H9 (cell line): ENCODE data around the gene CLDN8. TPM values are rescaled to one million over a fixed set of nuclear protein-coding genes. Genes with fewer than 3 reads are reported as not detected.

ENCODE experiments used
- DNase-seq: peaks from one replicate; pipeline ENCODE4 v3.0.0-alpha.2; 2017
- H2AFZ ChIP-seq: one replicate; pipeline ENCODE4 v1.6.1; 2013; ENCODE audit warnings: mild to moderate bottlenecking, low read length, control low read depth, moderate library complexity
- H2AK5ac ChIP-seq: 2 replicates; pipeline ENCODE4 v1.6.1; 2013; ENCODE audit warnings: low read length, control low read depth, mixed read lengths; ENCODE audit not compliant: insufficient read length
- H2BK120ac ChIP-seq: one replicate; pipeline ENCODE4 v1.6.1; 2013; ENCODE audit warnings: low read depth, mild to moderate bottlenecking, low read length, control low read depth, inconsistent platforms; ENCODE audit not compliant: poor library complexity, severe bottlenecking
- H2BK12ac ChIP-seq: 2 replicates; pipeline ENCODE4 v1.6.1; 2013; ENCODE audit warnings: low read length, control low read depth, mixed read lengths, low read depth; ENCODE audit not compliant: insufficient read length
- H2BK15ac ChIP-seq: 2 replicates; pipeline ENCODE4 v1.6.1; 2013; ENCODE audit warnings: low read depth, low read length, control low read depth
- H2BK20ac ChIP-seq: one replicate; pipeline ENCODE4 v1.6.1; 2013; ENCODE audit warnings: low read depth, mild to moderate bottlenecking, low read length, control low read depth, inconsistent platforms; ENCODE audit not compliant: poor library complexity, severe bottlenecking
- H2BK5ac ChIP-seq: 2 replicates; pipeline ENCODE4 v1.6.1; 2013; ENCODE audit warnings: low read length, control low read depth, mixed read lengths; ENCODE audit not compliant: insufficient read length
- H3K14ac ChIP-seq: 2 replicates; pipeline ENCODE4 v1.6.1; 2013; ENCODE audit warnings: low read length, control low read depth; ENCODE audit not compliant: insufficient read depth
- H3K18ac ChIP-seq: 2 replicates; pipeline ENCODE4 v1.6.1; 2013; ENCODE audit warnings: low read depth, mild to moderate bottlenecking, mixed read lengths, low read length, control low read depth; ENCODE audit not compliant: insufficient read length
- H3K23ac ChIP-seq: 2 replicates; pipeline ENCODE4 v1.6.1; 2013; ENCODE audit warnings: low read length, control low read depth, mixed read lengths, low read depth; ENCODE audit not compliant: insufficient read length
- H3K23me2 ChIP-seq: 2 replicates; pipeline ENCODE4 v1.6.1; 2013; ENCODE audit warnings: low read depth, mild to moderate bottlenecking, mixed read lengths, low read length, control low read depth; ENCODE audit not compliant: insufficient read length, poor library complexity, severe bottlenecking
- H3K27ac ChIP-seq: 2 replicates; pipeline ENCODE4 v1.5.1; 2013; ENCODE audit warnings: low read length, control low read depth, mixed read lengths, low read depth; ENCODE audit not compliant: insufficient read length
- H3K27me3 ChIP-seq: 2 replicates; pipeline ENCODE4 v1.6.1; 2013; ENCODE audit warnings: low read length, control low read depth, inconsistent platforms; ENCODE audit not compliant: insufficient read depth
- H3K4ac ChIP-seq: 2 replicates; pipeline ENCODE4 v1.6.1; 2013; ENCODE audit warnings: low read depth, mild to moderate bottlenecking, control low read depth, inconsistent platforms, low read length, moderate library complexity
- H3K4me1 ChIP-seq: 2 replicates; pipeline ENCODE4 v1.6.1; 2013; ENCODE audit warnings: low read length, control low read depth, inconsistent platforms; ENCODE audit not compliant: insufficient read depth
- H3K4me2 ChIP-seq: 2 replicates; pipeline ENCODE4 v1.6.1; 2013; ENCODE audit warnings: low read length, control low read depth, mixed read lengths; ENCODE audit not compliant: insufficient read length, insufficient read depth
- H3K56ac ChIP-seq: 2 replicates; pipeline ENCODE4 v1.6.1; 2013; ENCODE audit warnings: low read depth, mild to moderate bottlenecking, mixed read lengths, low read length, control low read depth; ENCODE audit not compliant: insufficient read length
- H3K79me1 ChIP-seq: 2 replicates; pipeline ENCODE4 v1.6.1; 2013; ENCODE audit warnings: low read depth, mild to moderate bottlenecking, moderate library complexity, low read length, control low read depth, inconsistent platforms; ENCODE audit not compliant: insufficient read depth, poor library complexity, severe bottlenecking
- H3K79me2 ChIP-seq: 2 replicates; pipeline ENCODE4 v1.6.1; 2013; ENCODE audit warnings: low read length, control low read depth, inconsistent platforms; ENCODE audit not compliant: insufficient read depth
- H3K9ac ChIP-seq: 2 replicates; pipeline ENCODE4 v1.6.1; 2013; ENCODE audit warnings: low read length, control low read depth, mixed read lengths; ENCODE audit not compliant: insufficient read length; ENCODE audit errors: extremely low read depth
- H3K9me3 ChIP-seq: one replicate; pipeline ENCODE4 v1.6.1; 2013; ENCODE audit warnings: low read depth, low read length, inconsistent platforms; ENCODE audit not compliant: control insufficient read depth
- H3T11ph ChIP-seq: one replicate; pipeline ENCODE4 v1.6.1; 2013; ENCODE audit warnings: mild to moderate bottlenecking, low read length, control low read depth, inconsistent platforms
- H4K20me1 ChIP-seq: one replicate; pipeline ENCODE4 v1.6.1; 2013; ENCODE audit not compliant: control insufficient read depth, insufficient read length, insufficient read depth
- H4K5ac ChIP-seq: 2 replicates; pipeline ENCODE4 v1.6.1; 2013; ENCODE audit warnings: low read depth, mild to moderate bottlenecking, mixed read lengths, low read length, control low read depth; ENCODE audit not compliant: insufficient read length
- H4K8ac ChIP-seq: replicated peaks from 2 replicates; pipeline ENCODE4 v1.6.1; 2013; ENCODE audit warnings: low read length, control low read depth, mixed read lengths, low read depth; ENCODE audit not compliant: insufficient read length
- H4K91ac ChIP-seq: 2 replicates; pipeline ENCODE4 v1.6.1; 2013; ENCODE audit warnings: low read depth, mild to moderate bottlenecking, moderate library complexity, mixed read lengths, low read length, control low read depth; ENCODE audit not compliant: insufficient read length
- H3K27ac Mint-ChIP-seq, 3 experiments: 2 replicates in 2 of 3; 3 replicates in 1 of 3; pipeline ENCODE4 v1.8.0; 2020 to 2021; ENCODE audit warnings: mixed read lengths in 3 of 3, mild to moderate bottlenecking in 1 of 3, moderate library complexity in 1 of 3
- H3K27me3 Mint-ChIP-seq: 2 replicates; pipeline ENCODE4 v1.8.0; 2021; ENCODE audit warnings: low read depth, mild to moderate bottlenecking, moderate library complexity, mixed read lengths
- H3K36me3 Mint-ChIP-seq, 3 experiments: 2 replicates in 2 of 3; 3 replicates in 1 of 3; pipeline ENCODE4 v1.8.0; 2020 to 2021; ENCODE audit warnings: low read depth in 3 of 3, mixed read lengths in 3 of 3; ENCODE audit not compliant: insufficient read depth in 1 of 3
- H3K4me1 Mint-ChIP-seq, 2 experiments: 2 replicates each; pipeline ENCODE4 v1.8.0; 2020; ENCODE audit warnings: mixed read lengths in 2 of 2
- H3K4me3 Mint-ChIP-seq, 2 experiments: 2 replicates in 1 of 2; 3 replicates in 1 of 2; pipeline ENCODE4 v1.8.0; 2020 to 2021; ENCODE audit warnings: mild to moderate bottlenecking in 2 of 2, mixed read lengths in 2 of 2, moderate library complexity in 1 of 2
- H3K9me3 Mint-ChIP-seq, 2 experiments: 2 replicates in 1 of 2; 3 replicates in 1 of 2; pipeline ENCODE4 v1.8.0; 2020; ENCODE audit warnings: mild to moderate bottlenecking in 2 of 2, mixed read lengths in 2 of 2, moderate library complexity in 1 of 2
- WGBS: extraction: QIAGEN DNeasy Blood & Tissue Kit; methylation state at CpG from one replicate; pipeline ENCODE4 v1.1.7; 2013; ENCODE audit warnings: missing lambda C conversion rate, low lambda C conversion rate, mixed read lengths; ENCODE audit not compliant: insufficient read length; ENCODE audit errors: extremely low coverage; 5-methylcytosine and 5-hydroxymethylcytosine counted together
- total RNA-seq: library from RNA; stranded (reverse); gene quantifications from 2 replicates; pipeline ENCODE4 v1.2.1, GENCODE V29; 2021
- TF ChIP-seq, protein P1 (sequence below): fragments of 200-600 bp; sonication (generic); conservative IDR thresholded peaks from 3 replicates; pipeline ENCODE4 v1.8.0; 2021; ENCODE audit warnings: antibody characterized with exemption, mild to moderate bottlenecking

The CLDN8 gene
- total RNA-seq, 1 experiment from 2014 or later, result not detected

DNA sequence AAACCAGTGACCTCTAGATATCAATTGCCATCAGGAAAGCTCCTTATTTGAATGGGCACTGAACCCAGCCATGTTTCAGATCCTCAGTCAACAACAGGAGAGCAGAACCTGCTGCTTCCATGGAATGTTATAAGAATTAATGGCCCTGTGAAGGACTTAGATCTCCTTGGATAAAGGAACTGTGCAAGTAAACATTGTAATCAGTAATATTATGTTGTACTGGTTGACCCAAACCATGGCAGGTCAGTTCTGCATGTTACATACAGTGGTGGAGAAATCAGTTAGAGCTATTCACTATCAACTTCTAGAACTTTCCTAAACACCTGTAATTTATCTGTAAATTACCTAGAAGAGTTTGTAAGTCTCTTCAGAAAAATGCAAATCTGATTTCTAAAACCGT is 11.2 kb upstream of the CLDN8 start:
- H3K4me2 ChIP-seq, result no peak overlapping the region
- H3K36me3 Mint-ChIP-seq, result peaks cover 0 to 3% (median 0%) of the 10 kb centered on the region in 3 experiments; a peak in 1 of 7 replicates
- WGBS, result no CpG with 5 or more reads among the region's 1 CpG

More for the DNA sequence above, 11.2 kb upstream of the CLDN8 start:
- no peak overlapping the region for H2BK20ac ChIP-seq
- no peak for DNase-seq
- H4K8ac ChIP-seq, result no peak overlapping the region
- no peaks in the 10 kb centered on the region for H3K79me2 ChIP-seq
- no peak overlapping the region for H4K91ac ChIP-seq
- Mint-ChIP-seq H3K4me1 (peaks cover 3 to 5% of the 10 kb centered on the region in 2 experiments), H3K4me3 (no peak overlapping the region), H3K27ac (no peak overlapping the region), H3K27me3 (no peaks in the 10 kb centered on the region), H3K9me3 (peaks cover 2 to 7% of the 10 kb centered on the region in 2 experiments; a peak in 1 of 5 replicates)
- H3K23ac ChIP-seq, result no peak overlapping the region
- no peaks in the 10 kb centered on the region for H3K79me1 ChIP-seq
- no peaks in the 10 kb centered on the region for H4K20me1 ChIP-seq
- H3K23me2 ChIP-seq, result no peaks in the 10 kb centered on the region
- no peak overlapping the region for H2AK5ac ChIP-seq
- H3K4ac ChIP-seq, result no peak overlapping the region
- H2BK5ac ChIP-seq, result no peak overlapping the region
- H3K9ac ChIP-seq, result no peak overlapping the region
- H3K9me3 ChIP-seq, result no peaks in the 10 kb centered on the region
- no peak overlapping the region for H3T11ph ChIP-seq
- H2BK12ac ChIP-seq, result no peak overlapping the region
- TF ChIP-seq, protein P1, sequence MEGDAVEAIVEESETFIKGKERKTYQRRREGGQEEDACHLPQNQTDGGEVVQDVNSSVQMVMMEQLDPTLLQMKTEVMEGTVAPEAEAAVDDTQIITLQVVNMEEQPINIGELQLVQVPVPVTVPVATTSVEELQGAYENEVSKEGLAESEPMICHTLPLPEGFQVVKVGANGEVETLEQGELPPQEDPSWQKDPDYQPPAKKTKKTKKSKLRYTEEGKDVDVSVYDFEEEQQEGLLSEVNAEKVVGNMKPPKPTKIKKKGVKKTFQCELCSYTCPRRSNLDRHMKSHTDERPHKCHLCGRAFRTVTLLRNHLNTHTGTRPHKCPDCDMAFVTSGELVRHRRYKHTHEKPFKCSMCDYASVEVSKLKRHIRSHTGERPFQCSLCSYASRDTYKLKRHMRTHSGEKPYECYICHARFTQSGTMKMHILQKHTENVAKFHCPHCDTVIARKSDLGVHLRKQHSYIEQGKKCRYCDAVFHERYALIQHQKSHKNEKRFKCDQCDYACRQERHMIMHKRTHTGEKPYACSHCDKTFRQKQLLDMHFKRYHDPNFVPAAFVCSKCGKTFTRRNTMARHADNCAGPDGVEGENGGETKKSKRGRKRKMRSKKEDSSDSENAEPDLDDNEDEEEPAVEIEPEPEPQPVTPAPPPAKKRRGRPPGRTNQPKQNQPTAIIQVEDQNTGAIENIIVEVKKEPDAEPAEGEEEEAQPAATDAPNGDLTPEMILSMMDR, result no peak
- no peak overlapping the region for H3K14ac ChIP-seq
- no peak overlapping the region for H2BK120ac ChIP-seq
- H2BK15ac ChIP-seq, result no peak overlapping the region
- no peaks in the 10 kb centered on the region for H3K27me3 ChIP-seq
- H3K27ac ChIP-seq, result no peak overlapping the region
- H4K5ac ChIP-seq, result no peak overlapping the region
- H2AFZ ChIP-seq, result no peak overlapping the region
- no peaks in the 10 kb centered on the region for H3K4me1 ChIP-seq
- H3K56ac ChIP-seq, result no peak overlapping the region
- no peak overlapping the region for H3K18ac ChIP-seq
